Body of pancreas (tissue), 4 donors: Measurements from ENCODE around the gene LMBR1.

ENCODE experiments used
- POLR2A ChIP-seq, 3 donors: fragments of 450-650 bp; IDR thresholded peaks; one replicate each; pipeline ENCODE4 v1.6.1; 2016; ENCODE audit warnings: antibody characterized with exemption in 3 of 3, mild to moderate bottlenecking in 2 of 3
- TF ChIP-seq, protein P1 (sequence below), 7 experiments: fragments of 450-650 bp in 4 of 7; fragments of 200-600 bp in 3 of 7; sonication (generic) in 3 of 7; IDR thresholded peaks; one replicate each; pipeline ENCODE4 v1.5.1; 2016 to 2019; ENCODE audit warnings: antibody characterized with exemption in 7 of 7

DNA sequence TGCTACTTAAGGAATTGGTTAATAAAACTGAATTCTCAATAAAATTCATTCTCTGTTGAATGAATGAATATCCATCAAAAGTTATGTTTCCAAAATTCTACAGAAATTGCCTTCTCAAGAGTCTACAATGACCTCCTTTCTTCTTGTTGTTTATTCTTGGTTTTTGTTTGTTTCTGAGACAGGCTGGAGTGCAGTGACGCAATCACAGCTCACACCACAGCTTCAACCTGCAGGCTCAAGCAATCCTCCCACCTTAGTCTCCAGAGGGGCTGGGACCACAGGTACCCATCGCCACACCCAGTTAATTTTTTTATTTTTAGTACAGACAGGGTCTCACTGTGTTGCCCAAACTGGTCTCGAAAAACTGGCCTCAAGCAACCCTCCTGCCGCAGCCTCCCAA, 97.6 kb downstream of the LMBR1 start:
- TF ChIP-seq, protein P1, sequence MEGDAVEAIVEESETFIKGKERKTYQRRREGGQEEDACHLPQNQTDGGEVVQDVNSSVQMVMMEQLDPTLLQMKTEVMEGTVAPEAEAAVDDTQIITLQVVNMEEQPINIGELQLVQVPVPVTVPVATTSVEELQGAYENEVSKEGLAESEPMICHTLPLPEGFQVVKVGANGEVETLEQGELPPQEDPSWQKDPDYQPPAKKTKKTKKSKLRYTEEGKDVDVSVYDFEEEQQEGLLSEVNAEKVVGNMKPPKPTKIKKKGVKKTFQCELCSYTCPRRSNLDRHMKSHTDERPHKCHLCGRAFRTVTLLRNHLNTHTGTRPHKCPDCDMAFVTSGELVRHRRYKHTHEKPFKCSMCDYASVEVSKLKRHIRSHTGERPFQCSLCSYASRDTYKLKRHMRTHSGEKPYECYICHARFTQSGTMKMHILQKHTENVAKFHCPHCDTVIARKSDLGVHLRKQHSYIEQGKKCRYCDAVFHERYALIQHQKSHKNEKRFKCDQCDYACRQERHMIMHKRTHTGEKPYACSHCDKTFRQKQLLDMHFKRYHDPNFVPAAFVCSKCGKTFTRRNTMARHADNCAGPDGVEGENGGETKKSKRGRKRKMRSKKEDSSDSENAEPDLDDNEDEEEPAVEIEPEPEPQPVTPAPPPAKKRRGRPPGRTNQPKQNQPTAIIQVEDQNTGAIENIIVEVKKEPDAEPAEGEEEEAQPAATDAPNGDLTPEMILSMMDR (IDR thresholded peaks at IDR 0.05): no peak
- no peak for TF ChIP-seq POLR2A (IDR thresholded peaks at IDR 0.05)
